GM12878 (cell line): ENCODE results near the gene MBD2. TPM values are rescaled to one million over a fixed set of nuclear protein-coding genes. Genes with fewer than 3 reads are reported as not detected.

Source experiments
- ATAC-seq: fragments of 200-7000 bp; cut with Tn5 transposase; 3 replicates; pipeline ENCODE4 v1.9.1; 2020; ENCODE audit warnings: mild to moderate bottlenecking, moderate library complexity
- BruUV-seq: library from RNA; stranded (reverse); fragments of 400-500 nt; replicated peaks from 2 replicates; lab custom pipeline; 2021; lab: Mats Ljungman, UMichigan
- CTCF ChIA-PET: fragments of 300-600 bp; sonication (Branson Sonifier 250); formaldehyde crosslinking; extraction: SDS; loops from one replicate; lab custom pipeline; 2021; ENCODE audit warnings: inconsistent platforms; lab: Yijun Ruan, JAX
- POLR2A ChIA-PET: fragments of 350-600 bp; formaldehyde crosslinking; extraction: SDS; loops from one replicate; lab custom pipeline; 2021; ENCODE audit warnings: inconsistent platforms; lab: Charles Lee
- RAD21 ChIA-PET: fragments of 300-600 bp; sonication (Branson Sonifier 250); formaldehyde crosslinking; loops from one replicate; lab custom pipeline; 2023; ENCODE audit warnings: antibody characterized with exemption; ENCODE audit not compliant: unreplicated experiment; lab: Charles Lee
- SMC1A ChIA-PET: fragments of 300-600 bp; sonication (Branson Sonifier 250); formaldehyde crosslinking; loops from one replicate; lab custom pipeline; 2023; ENCODE audit not compliant: unreplicated experiment, uncharacterized antibody; lab: Charles Lee
- DNase-seq: peaks from one replicate; pipeline ENCODE4 v3.0.0-alpha.2; 2011; ENCODE audit warnings: low read depth, low spot score
- FAIRE-seq: peaks from 3 replicates; lab custom pipeline; 2011; peaks lifted over from hg19 to GRCh38; lab: Jason Lieb, UNC
- H2AFZ ChIP-seq: 2 replicates; pipeline ENCODE4 v1.6.0; 2011; ENCODE audit warnings: low read depth, low read length, control low read depth; ENCODE audit not compliant: control insufficient read depth
- H3K27ac ChIP-seq: 2 replicates; pipeline ENCODE4 v1.5.1; 2011; ENCODE audit warnings: control low read depth; ENCODE audit not compliant: control insufficient read depth, insufficient read depth
- H3K27me3 ChIP-seq, 2 experiments: replicated peaks in 1 of 2; 2 replicates each; pipeline versions ENCODE4 v1.6.0 to v1.6.1; 2011; ENCODE audit warnings: low read length in 1 of 2; ENCODE audit not compliant: control insufficient read depth in 2 of 2, insufficient read depth in 2 of 2
- H3K36me3 ChIP-seq, 2 experiments: 2 replicates each; pipeline ENCODE4 v1.5.1; 2011; ENCODE audit warnings: low read length in 1 of 2; ENCODE audit not compliant: control insufficient read depth in 2 of 2, insufficient read depth in 2 of 2
- H3K4me1 ChIP-seq: 2 replicates; pipeline ENCODE4 v1.6.1; 2011; ENCODE audit warnings: mild to moderate bottlenecking, low read length, moderate library complexity, mixed read lengths; ENCODE audit not compliant: control insufficient read depth, insufficient read depth
- H3K4me2 ChIP-seq: 2 replicates; pipeline ENCODE4 v1.6.0; 2011; ENCODE audit warnings: control low read depth; ENCODE audit not compliant: control insufficient read depth, insufficient read depth
- H3K4me3 ChIP-seq: fragments of 200-600 bp; sonication (generic); 2 replicates; pipeline ENCODE4 v1.5.1; 2016
- H3K79me2 ChIP-seq: 2 replicates; pipeline ENCODE4 v1.6.0; 2011; ENCODE audit warnings: low read length; ENCODE audit not compliant: control insufficient read depth, insufficient read depth
- H3K9ac ChIP-seq: 2 replicates; pipeline ENCODE4 v1.8.0; 2011; ENCODE audit warnings: low read length, control low read depth, mixed read lengths; ENCODE audit not compliant: control insufficient read depth, insufficient read depth
- H3K9me3 ChIP-seq: replicated peaks from 3 replicates; pipeline ENCODE4 v1.5.1; 2011; ENCODE audit warnings: mild to moderate bottlenecking, low read length; ENCODE audit not compliant: control insufficient read depth, insufficient read depth
- H4K20me1 ChIP-seq: 2 replicates; pipeline ENCODE4 v1.6.0; 2011; ENCODE audit not compliant: control insufficient read depth, insufficient read depth
- BCL11A ChIP-seq: IDR thresholded peaks from 2 replicates; pipeline ENCODE4 v1.6.1; 2011; ENCODE audit warnings: low read depth, low read length
- EP300 ChIP-seq, 2 experiments: fragments of 150-350 bp in 1 of 2; IDR thresholded peaks; 2 replicates each; pipeline ENCODE4 v1.6.1; 2011 to 2012; ENCODE audit warnings: low read depth in 2 of 2, low read length in 2 of 2, borderline replicate concordance in 1 of 2, improper control_type of control experiment in 1 of 2, inconsistent platforms in 1 of 2; ENCODE audit not compliant: control insufficient read depth in 1 of 2
- ETV6 ChIP-seq, 2 experiments: fragments of 450-650 bp in 1 of 2; IDR thresholded peaks in 1 of 2; conservative IDR thresholded peaks in 1 of 2; 2 replicates each; pipeline ENCODE4 v1.6.1; 2014; ENCODE audit warnings: antibody characterized with exemption in 1 of 2, borderline replicate concordance in 1 of 2, low read depth in 1 of 2, mild to moderate bottlenecking in 1 of 2, moderate library complexity in 1 of 2
- GATAD2B ChIP-seq: fragments of 450-650 bp; conservative IDR thresholded peaks from 2 replicates; pipeline ENCODE4 v1.6.1; 2017; ENCODE audit warnings: low read depth, mild to moderate bottlenecking, moderate library complexity
- MTA2 ChIP-seq: fragments of 450-650 bp; IDR thresholded peaks from 2 replicates; pipeline ENCODE4 v1.6.1; 2016; ENCODE audit warnings: low read depth, mild to moderate bottlenecking, moderate library complexity
- NR2F1 ChIP-seq: fragments of 450-650 bp; conservative IDR thresholded peaks from 2 replicates; pipeline ENCODE4 v1.6.1; 2017; ENCODE audit warnings: mild to moderate bottlenecking
- PBX3 ChIP-seq: IDR thresholded peaks from 2 replicates; pipeline ENCODE4 v1.6.1; 2011; ENCODE audit warnings: mild to moderate bottlenecking, low read depth, low read length, moderate library complexity; ENCODE audit not compliant: insufficient replicate concordance
- RELB ChIP-seq: fragments of 450-650 bp; IDR thresholded peaks from 2 replicates; pipeline ENCODE4 v1.6.1; 2017; ENCODE audit warnings: low read depth, mild to moderate bottlenecking, moderate library complexity
- SKIL ChIP-seq: fragments of 450-650 bp; IDR thresholded peaks from 2 replicates; pipeline ENCODE4 v1.6.1; 2017; ENCODE audit warnings: mild to moderate bottlenecking, low read depth, inconsistent platforms; ENCODE audit not compliant: poor library complexity, severe bottlenecking
- ZBTB11 ChIP-seq: fragments of 450-650 bp; formaldehyde crosslinking; IDR thresholded peaks from 2 replicates; pipeline ENCODE4 v1.5.0; 2022; ENCODE audit warnings: mild to moderate bottlenecking, missing genetic modification characterization
- ZNF622 ChIP-seq: fragments of 450-650 bp; IDR thresholded peaks from 2 replicates; pipeline ENCODE4 v1.6.1; 2017; ENCODE audit warnings: mild to moderate bottlenecking, inconsistent platforms
- WGBS: methylation state at CpG from one replicate; pipeline ENCODE4 v1.1.6; 2016; ENCODE audit warnings: low lambda C conversion rate; ENCODE audit not compliant: insufficient replicate concordance, insufficient coverage; ENCODE audit errors: missing lambda C conversion rate; 5-methylcytosine and 5-hydroxymethylcytosine counted together
- in situ Hi-C: fragments of 300-500 bp; cut with MboI; formaldehyde crosslinking; loops from 9 replicates; pipeline ENCODE4 v1.14.3; 2018; ENCODE audit warnings: mixed read lengths
- intact Hi-C: fragments of 100-400 bp; cut with micrococcal nuclease; formaldehyde crosslinking; loops from one replicate; pipeline ENCODE4 v1.14.2; 2022; ENCODE audit not compliant: unreplicated experiment
- polyA plus RNA-seq, 11 experiments: library from polyadenylated mRNA; depleted of rRNA in 4 of 11; unstranded in 6 of 11; stranded (reverse) in 5 of 11; fragments of >200 nt; fragmentation: Nextera tagmentation in 4 of 11; fragmentation: Illumina TruSeq in 1 of 11; extraction: Ambion mirVana in 4 of 11; extraction: Trizol in 1 of 11; gene quantifications; 1 replicate in 1 of 11; 2 replicates in 10 of 11; pipeline versions ENCODE4 v1.2.1 to v1.2.3, GENCODE V29; 2011 to 2016; ENCODE audit warnings: inconsistent platforms in 2 of 11, missing spikeins in 2 of 11, low read depth in 1 of 11
- total RNA-seq, 4 experiments: library from RNA; depleted of rRNA in 3 of 4; stranded (reverse); fragments of >200 nt in 3 of 4; fragmentation: Illumina TruSeq in 1 of 4; extraction: Trizol in 1 of 4; gene quantifications; 2 replicates each; pipeline versions ENCODE4 v1.2.1 to v1.2.3, GENCODE V29; 2013 to 2021

The MBD2 gene
- total and polyA plus RNA-seq, 10 of the 15 experiments (the other 5 are each of a cell fraction or from before 2014, with no cell fraction given), result 24.1 to 276 (median 57.9) TPM

- TF ChIP-seq ZNF622, result no peak
- TF ChIP-seq ZBTB11 (CRISPR knock-in tag), result no peak
These were observed 76.3 kb downstream of the MBD2 start (continued) for GRCh38 chr18:54148151-54148550.

GRCh38 chr18:54147439-54147838, 77.0 kb downstream of the MBD2 start:
- ATAC-seq (peak; percentile 85), FAIRE-seq (peak; percentile 76), DNase-seq (peak; percentile 75)
- Histone ChIP-seq H2AFZ (no peak overlapping the region), H3K4me3 (no peak overlapping the region), H3K27me3 (no peaks in the 10 kb centered on the region), H3K36me3 (peaks cover 0 to 7% of the 10 kb centered on the region in 2 experiments; a peak in 2 of 4 replicates), H3K9ac (0 out of 2 replicates have a peak overlapping the region, but pooled peaks have one; percentile 9), H3K79me2 (no peaks in the 10 kb centered on the region), H3K9me3 (no peaks in the 10 kb centered on the region; the same call in 2 of the 3 replicates), H3K4me2 (no peak overlapping the region; the same call in 1 of the 2 replicates), H4K20me1 (no peaks in the 10 kb centered on the region), H3K4me1 (peaks cover 32% of the 10 kb centered on the region), H3K27ac (peak overlapping the region; percentile 86)
- ChIA-PET POLR2A (interaction anchor here (0.6 to 2.0 kb wide), 7 partner anchors 56 to 376 kb away, joined by 3 to 8 read pairs (median 4); no protein-coding TSS in a partner anchor), CTCF (interaction anchor here (1.1 to 2.1 kb wide), 4 partner anchors 17 to 123 kb away, joined by 3 to 8 read pairs (median 6); partner anchors contain the start of gene POLI), SMC1A (interaction anchor here (0.8 to 2.7 kb wide), 7 partner anchors 28 to 124 kb away, joined by 3 to 10 read pairs (median 5); no protein-coding TSS in a partner anchor), RAD21 (interaction anchor here (0.9 to 2.4 kb wide), 7 partner anchors 11 to 76 kb away, joined by 3 to 10 read pairs (median 4); no protein-coding TSS in a partner anchor)
- BruUV-seq, result no TSS peak
- in situ Hi-C loops (loop anchor here (5.0 kb wide), 1 partner anchor 115 kb away; no protein-coding TSS in a partner anchor), intact Hi-C loops (loop anchor here (2.0 to 5.0 kb wide), 2 partner anchors 63 to 1175 kb away; no protein-coding TSS in a partner anchor)
- WGBS, result 0% methylated on average over 2 of the region's 2 CpGs
- TF ChIP-seq SKIL (peak; percentile 58), PBX3 (peak; percentile 75), MTA2 (peak; percentile 81), NR2F1 (peak; percentile 76), RELB (peak; percentile 83; the same call in 1 of the 2 replicates), ETV6 (conservative IDR thresholded peaks at IDR 0.05 in 1 of 2, IDR thresholded peaks at IDR 0.05 in 1 of 2; ENCODE audit: borderline replicate concordance in 1 of 2, low read depth in 1 of 2) (peak in 1 of 2 experiments; percentile 65; a peak in 2 of 4 replicates), GATAD2B (0 out of 2 replicates have a peak, but pooled peaks have one; percentile 14), EP300 (IDR thresholded peaks at IDR 0.05; ENCODE audit: borderline replicate concordance in 1 of 2, control insufficient read depth in 1 of 2, low read depth in 2 of 2, low read length in 2 of 2) (peak; percentile 84 to 88; a peak in 3 of 4 replicates), BCL11A (peak; percentile 96)
